KOPT-K1 (cell line): Measurements from ENCODE around the gene UBASH3B.
A peak's percentile ranks its signal among the peaks of the same experiment; 100 is the strongest.

Experiments used
- H3K27ac ChIP-seq: fragments of 200-600 bp; sonication (generic); 2 replicates; pipeline ENCODE4 v1.5.1; 2016; ENCODE audit warnings: antibody characterized with exemption, mild to moderate bottlenecking, low read depth, low read length; ENCODE audit not compliant: poor library complexity, severe bottlenecking
- H3K36me3 ChIP-seq: fragments of 200-600 bp; sonication (generic); 2 replicates; pipeline ENCODE4 v1.5.1; 2017; ENCODE audit warnings: antibody characterized with exemption, mild to moderate bottlenecking, low read length, moderate library complexity; ENCODE audit not compliant: insufficient read depth
- H3K9me3 ChIP-seq: fragments of 200-600 bp; sonication (generic); 2 replicates; pipeline ENCODE4 v1.5.1; 2017; ENCODE audit warnings: antibody characterized with exemption, low read length, mild to moderate bottlenecking; ENCODE audit not compliant: insufficient read depth, poor library complexity, severe bottlenecking

UBASH3B gene

GRCh38 chr11:122700666-122701065, 45.1 kb downstream of the UBASH3B start:
- no peaks in the 10 kb centered on the region for H3K9me3 ChIP-seq

GRCh38 chr11:122701143-122701542, 45.6 kb downstream of the UBASH3B start:
- Histone ChIP-seq H3K9me3 (no peaks in the 10 kb centered on the region), H3K36me3 (peaks cover 13% of the 10 kb centered on the region; the same call in 1 of the 2 replicates), H3K27ac (peak overlapping the region; percentile 97)

More at GRCh38 chr11:122700666-122701065, 45.1 kb downstream of the UBASH3B start:
- Histone ChIP-seq H3K27ac (peak overlapping the region; percentile 97), H3K36me3 (peaks cover 13% of the 10 kb centered on the region; the same call in 1 of the 2 replicates)

GRCh38 chr11:122703541-122704272, 48.2 kb downstream of the UBASH3B start:
- H3K36me3 ChIP-seq = peaks cover 13% of the 10 kb centered on the region; the same call in 1 of the 2 replicates
- H3K9me3 ChIP-seq = no peaks in the 10 kb centered on the region
- peak overlapping the region; percentile 79 for H3K27ac ChIP-seq

GRCh38 chr11:122705396-122705795, 49.9 kb downstream of the UBASH3B start:
- Histone ChIP-seq H3K9me3 (no peaks in the 10 kb centered on the region), H3K36me3 (peaks cover 7% of the 10 kb centered on the region; the same call in 1 of the 2 replicates), H3K27ac (peak overlapping the region; percentile 79)

- H3K27ac ChIP-seq = peak overlapping the region; percentile 79
- peaks cover 7% of the 10 kb centered on the region; the same call in 1 of the 2 replicates for H3K36me3 ChIP-seq
These were observed 51.0 kb downstream of the UBASH3B start for GRCh38 chr11:122706291-122707088.

GRCh38 chr11:122707111-122707510, 51.6 kb downstream of the UBASH3B start:
- Histone ChIP-seq H3K9me3 (no peaks in the 10 kb centered on the region), H3K36me3 (0 out of 2 replicates have a peak, but pooled peaks cover 8% of the 10 kb centered on the region), H3K27ac (peak overlapping the region; percentile 79)

More at GRCh38 chr11:122706291-122707088, 51.0 kb downstream of the UBASH3B start:
- H3K9me3 ChIP-seq = no peaks in the 10 kb centered on the region

GRCh38 chr11:122707901-122708300, 52.4 kb downstream of the UBASH3B start:
- Histone ChIP-seq H3K9me3 (no peaks in the 10 kb centered on the region), H3K27ac (peak overlapping the region; percentile 73), H3K36me3 (peaks cover 13% of the 10 kb centered on the region; the same call in 1 of the 2 replicates)

- Histone ChIP-seq H3K36me3 (peaks cover 15% of the 10 kb centered on the region), H3K9me3 (no peaks in the 10 kb centered on the region), H3K27ac (peak overlapping the region; percentile 73)
These were observed 53.7 kb downstream of the UBASH3B start for GRCh38 chr11:122709039-122709760.

GRCh38 chr11:122711362-122711761, 55.8 kb downstream of the UBASH3B start:
- H3K36me3 ChIP-seq = peaks cover 18% of the 10 kb centered on the region

GRCh38 chr11:122711831-122712381, 56.4 kb downstream of the UBASH3B start:
- Histone ChIP-seq H3K27ac (peak overlapping the region; percentile 73), H3K36me3 (peaks cover 18% of the 10 kb centered on the region), H3K9me3 (no peaks in the 10 kb centered on the region)

More at GRCh38 chr11:122711362-122711761, 55.8 kb downstream of the UBASH3B start:
- peak overlapping the region; percentile 73 for H3K27ac ChIP-seq
- no peaks in the 10 kb centered on the region for H3K9me3 ChIP-seq

- peak overlapping the region; percentile 99 for H3K27ac ChIP-seq
- peaks cover 18% of the 10 kb centered on the region for H3K36me3 ChIP-seq
- no peaks in the 10 kb centered on the region for H3K9me3 ChIP-seq
These were observed 58.5 kb downstream of the UBASH3B start for GRCh38 chr11:122714004-122714403.

- H3K9me3 ChIP-seq = no peaks in the 10 kb centered on the region
- peaks cover 18% of the 10 kb centered on the region for H3K36me3 ChIP-seq
- H3K27ac ChIP-seq = peak overlapping the region; percentile 99
These were observed 59.0 kb downstream of the UBASH3B start for GRCh38 chr11:122714484-122714883.

GRCh38 chr11:122715548-122716440, 60.3 kb downstream of the UBASH3B start:
- Histone ChIP-seq H3K36me3 (peaks cover 18% of the 10 kb centered on the region), H3K9me3 (no peaks in the 10 kb centered on the region), H3K27ac (peak overlapping the region; percentile 99)
